H9 (cell line): ENCODE results near the gene KRT15. TPM values are rescaled to one million over a fixed set of nuclear protein-coding genes. Genes with fewer than 3 reads are reported as not detected.

ENCODE experiments used
- DNase-seq: peaks from one replicate; pipeline ENCODE4 v3.0.0-alpha.2; 2017
- H2AFZ ChIP-seq: one replicate; pipeline ENCODE4 v1.6.1; 2013; ENCODE audit warnings: mild to moderate bottlenecking, low read length, control low read depth, moderate library complexity
- H2AK5ac ChIP-seq: 2 replicates; pipeline ENCODE4 v1.6.1; 2013; ENCODE audit warnings: low read length, control low read depth, mixed read lengths; ENCODE audit not compliant: insufficient read length
- H2BK120ac ChIP-seq: one replicate; pipeline ENCODE4 v1.6.1; 2013; ENCODE audit warnings: low read depth, mild to moderate bottlenecking, low read length, control low read depth, inconsistent platforms; ENCODE audit not compliant: poor library complexity, severe bottlenecking
- H2BK12ac ChIP-seq: 2 replicates; pipeline ENCODE4 v1.6.1; 2013; ENCODE audit warnings: low read length, control low read depth, mixed read lengths, low read depth; ENCODE audit not compliant: insufficient read length
- H2BK15ac ChIP-seq: 2 replicates; pipeline ENCODE4 v1.6.1; 2013; ENCODE audit warnings: low read depth, low read length, control low read depth
- H2BK20ac ChIP-seq: one replicate; pipeline ENCODE4 v1.6.1; 2013; ENCODE audit warnings: low read depth, mild to moderate bottlenecking, low read length, control low read depth, inconsistent platforms; ENCODE audit not compliant: poor library complexity, severe bottlenecking
- H2BK5ac ChIP-seq: 2 replicates; pipeline ENCODE4 v1.6.1; 2013; ENCODE audit warnings: low read length, control low read depth, mixed read lengths; ENCODE audit not compliant: insufficient read length
- H3K14ac ChIP-seq: 2 replicates; pipeline ENCODE4 v1.6.1; 2013; ENCODE audit warnings: low read length, control low read depth; ENCODE audit not compliant: insufficient read depth
- H3K18ac ChIP-seq: 2 replicates; pipeline ENCODE4 v1.6.1; 2013; ENCODE audit warnings: low read depth, mild to moderate bottlenecking, mixed read lengths, low read length, control low read depth; ENCODE audit not compliant: insufficient read length
- H3K23ac ChIP-seq: 2 replicates; pipeline ENCODE4 v1.6.1; 2013; ENCODE audit warnings: low read length, control low read depth, mixed read lengths, low read depth; ENCODE audit not compliant: insufficient read length
- H3K23me2 ChIP-seq: 2 replicates; pipeline ENCODE4 v1.6.1; 2013; ENCODE audit warnings: low read depth, mild to moderate bottlenecking, mixed read lengths, low read length, control low read depth; ENCODE audit not compliant: insufficient read length, poor library complexity, severe bottlenecking
- H3K27ac ChIP-seq: 2 replicates; pipeline ENCODE4 v1.5.1; 2013; ENCODE audit warnings: low read length, control low read depth, mixed read lengths, low read depth; ENCODE audit not compliant: insufficient read length
- H3K27me3 ChIP-seq: 2 replicates; pipeline ENCODE4 v1.6.1; 2013; ENCODE audit warnings: low read length, control low read depth, inconsistent platforms; ENCODE audit not compliant: insufficient read depth
- H3K4ac ChIP-seq: 2 replicates; pipeline ENCODE4 v1.6.1; 2013; ENCODE audit warnings: low read depth, mild to moderate bottlenecking, control low read depth, inconsistent platforms, low read length, moderate library complexity
- H3K4me1 ChIP-seq: 2 replicates; pipeline ENCODE4 v1.6.1; 2013; ENCODE audit warnings: low read length, control low read depth, inconsistent platforms; ENCODE audit not compliant: insufficient read depth
- H3K4me2 ChIP-seq: 2 replicates; pipeline ENCODE4 v1.6.1; 2013; ENCODE audit warnings: low read length, control low read depth, mixed read lengths; ENCODE audit not compliant: insufficient read length, insufficient read depth
- H3K56ac ChIP-seq: 2 replicates; pipeline ENCODE4 v1.6.1; 2013; ENCODE audit warnings: low read depth, mild to moderate bottlenecking, mixed read lengths, low read length, control low read depth; ENCODE audit not compliant: insufficient read length
- H3K79me1 ChIP-seq: 2 replicates; pipeline ENCODE4 v1.6.1; 2013; ENCODE audit warnings: low read depth, mild to moderate bottlenecking, moderate library complexity, low read length, control low read depth, inconsistent platforms; ENCODE audit not compliant: insufficient read depth, poor library complexity, severe bottlenecking
- H3K79me2 ChIP-seq: 2 replicates; pipeline ENCODE4 v1.6.1; 2013; ENCODE audit warnings: low read length, control low read depth, inconsistent platforms; ENCODE audit not compliant: insufficient read depth
- H3K9ac ChIP-seq: 2 replicates; pipeline ENCODE4 v1.6.1; 2013; ENCODE audit warnings: low read length, control low read depth, mixed read lengths; ENCODE audit not compliant: insufficient read length; ENCODE audit errors: extremely low read depth
- H3K9me3 ChIP-seq: one replicate; pipeline ENCODE4 v1.6.1; 2013; ENCODE audit warnings: low read depth, low read length, inconsistent platforms; ENCODE audit not compliant: control insufficient read depth
- H3T11ph ChIP-seq: one replicate; pipeline ENCODE4 v1.6.1; 2013; ENCODE audit warnings: mild to moderate bottlenecking, low read length, control low read depth, inconsistent platforms
- H4K20me1 ChIP-seq: one replicate; pipeline ENCODE4 v1.6.1; 2013; ENCODE audit not compliant: control insufficient read depth, insufficient read length, insufficient read depth
- H4K5ac ChIP-seq: 2 replicates; pipeline ENCODE4 v1.6.1; 2013; ENCODE audit warnings: low read depth, mild to moderate bottlenecking, mixed read lengths, low read length, control low read depth; ENCODE audit not compliant: insufficient read length
- H4K8ac ChIP-seq: replicated peaks from 2 replicates; pipeline ENCODE4 v1.6.1; 2013; ENCODE audit warnings: low read length, control low read depth, mixed read lengths, low read depth; ENCODE audit not compliant: insufficient read length
- H4K91ac ChIP-seq: 2 replicates; pipeline ENCODE4 v1.6.1; 2013; ENCODE audit warnings: low read depth, mild to moderate bottlenecking, moderate library complexity, mixed read lengths, low read length, control low read depth; ENCODE audit not compliant: insufficient read length
- H3K27ac Mint-ChIP-seq, 3 experiments: 2 replicates in 2 of 3; 3 replicates in 1 of 3; pipeline ENCODE4 v1.8.0; 2020 to 2021; ENCODE audit warnings: mixed read lengths in 3 of 3, mild to moderate bottlenecking in 1 of 3, moderate library complexity in 1 of 3
- H3K27me3 Mint-ChIP-seq: 2 replicates; pipeline ENCODE4 v1.8.0; 2021; ENCODE audit warnings: low read depth, mild to moderate bottlenecking, moderate library complexity, mixed read lengths
- H3K36me3 Mint-ChIP-seq, 3 experiments: 2 replicates in 2 of 3; 3 replicates in 1 of 3; pipeline ENCODE4 v1.8.0; 2020 to 2021; ENCODE audit warnings: low read depth in 3 of 3, mixed read lengths in 3 of 3; ENCODE audit not compliant: insufficient read depth in 1 of 3
- H3K4me1 Mint-ChIP-seq, 2 experiments: 2 replicates each; pipeline ENCODE4 v1.8.0; 2020; ENCODE audit warnings: mixed read lengths in 2 of 2
- H3K4me3 Mint-ChIP-seq, 2 experiments: 2 replicates in 1 of 2; 3 replicates in 1 of 2; pipeline ENCODE4 v1.8.0; 2020 to 2021; ENCODE audit warnings: mild to moderate bottlenecking in 2 of 2, mixed read lengths in 2 of 2, moderate library complexity in 1 of 2
- H3K9me3 Mint-ChIP-seq, 2 experiments: 2 replicates in 1 of 2; 3 replicates in 1 of 2; pipeline ENCODE4 v1.8.0; 2020; ENCODE audit warnings: mild to moderate bottlenecking in 2 of 2, mixed read lengths in 2 of 2, moderate library complexity in 1 of 2
- WGBS: extraction: QIAGEN DNeasy Blood & Tissue Kit; methylation state at CpG from one replicate; pipeline ENCODE4 v1.1.7; 2013; ENCODE audit warnings: missing lambda C conversion rate, low lambda C conversion rate, mixed read lengths; ENCODE audit not compliant: insufficient read length; ENCODE audit errors: extremely low coverage; 5-methylcytosine and 5-hydroxymethylcytosine counted together
- total RNA-seq: library from RNA; stranded (reverse); gene quantifications from 2 replicates; pipeline ENCODE4 v1.2.1, GENCODE V29; 2021
- TF ChIP-seq, protein P1 (sequence below): fragments of 200-600 bp; sonication (generic); conservative IDR thresholded peaks from 3 replicates; pipeline ENCODE4 v1.8.0; 2021; ENCODE audit warnings: antibody characterized with exemption, mild to moderate bottlenecking

KRT15 gene
- total RNA-seq, 1 experiment from 2014 or later, result 0.87 TPM

DNA sequence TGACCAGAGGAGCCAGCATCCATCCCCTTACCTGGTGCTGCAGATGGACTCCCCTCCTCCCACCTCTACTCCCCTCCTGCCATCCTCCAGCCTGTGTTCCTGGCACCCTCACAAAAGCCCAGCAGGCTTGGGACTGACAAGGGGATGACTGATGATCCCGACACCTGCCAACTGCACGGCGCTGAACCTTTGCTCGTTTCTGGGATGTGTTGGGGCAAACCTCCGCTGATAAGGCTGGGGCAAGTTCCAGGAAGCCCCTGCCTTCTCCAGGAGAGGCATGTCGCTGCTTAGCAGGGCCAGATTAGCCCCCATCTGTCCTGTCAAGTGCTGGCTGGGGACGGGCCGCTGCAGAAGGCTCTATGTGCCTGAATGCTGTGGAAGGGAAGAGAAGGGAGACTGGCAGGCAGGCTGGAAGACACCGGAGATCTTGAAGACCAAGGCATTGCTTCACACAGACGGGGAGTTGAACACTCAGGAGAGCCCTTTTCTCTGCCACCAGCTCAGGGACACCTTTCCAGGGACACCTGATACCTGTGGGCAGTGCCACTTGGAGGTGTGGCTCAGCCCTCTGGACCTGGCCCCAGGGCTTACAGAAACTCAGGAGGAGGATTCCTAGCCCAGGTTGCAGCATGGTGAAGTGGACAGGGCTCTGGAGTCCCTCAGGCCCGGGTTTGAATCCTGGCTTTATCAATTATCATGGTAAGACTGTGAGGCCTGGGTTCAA, 973 bp upstream of the KRT15 start:
- no peak overlapping the region for H3K4me2 ChIP-seq
- Mint-ChIP-seq H3K27ac (peak overlapping the region in 1 of 3 experiments; percentile 3; a peak in 1 of 7 replicates), H3K4me3 (no peak overlapping the region), H3K36me3 (peaks cover 13 to 21% (median 18%) of the 10 kb centered on the region in 3 experiments; a peak in 6 of 7 replicates), H3K27me3 (no peaks in the 10 kb centered on the region; the same call in 1 of the 2 replicates), H3K9me3 (no peaks in the 10 kb centered on the region; a peak in 2 of 5 replicates), H3K4me1 (peaks cover 23 to 34% of the 10 kb centered on the region in 2 experiments)
- no peak overlapping the region; the same call in 1 of the 2 replicates for H3K14ac ChIP-seq
- no peaks in the 10 kb centered on the region for H3K27me3 ChIP-seq
- no peaks in the 10 kb centered on the region for H3K79me1 ChIP-seq
- H2BK20ac ChIP-seq, result no peak overlapping the region
- H2AK5ac ChIP-seq, result no peak overlapping the region
- H2BK12ac ChIP-seq, result no peak overlapping the region
- DNase-seq, result no peak
- no peaks in the 10 kb centered on the region for H4K20me1 ChIP-seq
- no peak overlapping the region for H3K27ac ChIP-seq
- H3K4me1 ChIP-seq, result no peaks in the 10 kb centered on the region; the same call in 1 of the 2 replicates
- H3K4ac ChIP-seq, result no peak overlapping the region
- H2AFZ ChIP-seq, result no peak overlapping the region
- no peak overlapping the region for H3K23ac ChIP-seq
- H3K9ac ChIP-seq, result no peak overlapping the region
- H3K9me3 ChIP-seq, result no peaks in the 10 kb centered on the region
- no CpG with 5 or more reads among the region's 11 CpGs for WGBS
- no peaks in the 10 kb centered on the region for H3K79me2 ChIP-seq
- H3K56ac ChIP-seq, result no peak overlapping the region
- H2BK15ac ChIP-seq, result no peak overlapping the region
- H3T11ph ChIP-seq, result no peak overlapping the region
- H4K5ac ChIP-seq, result no peak overlapping the region
- TF ChIP-seq, protein P1, sequence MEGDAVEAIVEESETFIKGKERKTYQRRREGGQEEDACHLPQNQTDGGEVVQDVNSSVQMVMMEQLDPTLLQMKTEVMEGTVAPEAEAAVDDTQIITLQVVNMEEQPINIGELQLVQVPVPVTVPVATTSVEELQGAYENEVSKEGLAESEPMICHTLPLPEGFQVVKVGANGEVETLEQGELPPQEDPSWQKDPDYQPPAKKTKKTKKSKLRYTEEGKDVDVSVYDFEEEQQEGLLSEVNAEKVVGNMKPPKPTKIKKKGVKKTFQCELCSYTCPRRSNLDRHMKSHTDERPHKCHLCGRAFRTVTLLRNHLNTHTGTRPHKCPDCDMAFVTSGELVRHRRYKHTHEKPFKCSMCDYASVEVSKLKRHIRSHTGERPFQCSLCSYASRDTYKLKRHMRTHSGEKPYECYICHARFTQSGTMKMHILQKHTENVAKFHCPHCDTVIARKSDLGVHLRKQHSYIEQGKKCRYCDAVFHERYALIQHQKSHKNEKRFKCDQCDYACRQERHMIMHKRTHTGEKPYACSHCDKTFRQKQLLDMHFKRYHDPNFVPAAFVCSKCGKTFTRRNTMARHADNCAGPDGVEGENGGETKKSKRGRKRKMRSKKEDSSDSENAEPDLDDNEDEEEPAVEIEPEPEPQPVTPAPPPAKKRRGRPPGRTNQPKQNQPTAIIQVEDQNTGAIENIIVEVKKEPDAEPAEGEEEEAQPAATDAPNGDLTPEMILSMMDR, result no peak
- no peak overlapping the region for H2BK5ac ChIP-seq
- no peak overlapping the region for H3K18ac ChIP-seq
- H2BK120ac ChIP-seq, result no peak overlapping the region
- H3K23me2 ChIP-seq, result no peaks in the 10 kb centered on the region
- no peak overlapping the region for H4K91ac ChIP-seq
- H4K8ac ChIP-seq, result no peak overlapping the region
